ENCODE results near the gene CSF1.

DNA sequence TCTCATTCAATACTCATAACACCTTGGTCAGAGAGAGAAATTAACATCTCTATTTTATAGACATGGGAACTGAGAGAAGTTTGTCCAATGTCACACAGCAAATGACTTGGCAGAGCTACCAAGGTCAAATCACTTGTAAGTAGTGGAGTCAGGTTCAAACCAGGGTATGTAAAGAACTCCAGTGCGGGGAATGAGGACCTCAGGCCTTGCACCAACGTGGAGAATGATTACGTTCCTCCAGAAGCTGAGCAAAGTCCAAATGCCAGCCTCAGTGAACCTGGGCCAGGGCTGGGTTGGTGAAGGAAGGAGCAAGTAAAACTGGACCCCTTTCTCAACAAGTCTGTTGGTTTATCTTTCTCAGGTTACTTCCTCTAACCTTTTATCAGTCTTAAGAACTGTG, 1.8 kb upstream of the CSF1 start:
- TF ChIP-seq EZH2phosphoT487 (IDR thresholded peaks at IDR 0.05; ENCODE audit: low read depth) (no peak), CTCF (IDR thresholded peaks at IDR 0.05; ENCODE audit: low read depth, low read length) (no peak)
